Esophagus muscularis mucosa (tissue), 4 donors: ENCODE measurements around the gene SYT11.
"Not testable (repeated sequence)": the region's sequence is repeated elsewhere in the genome, so short reads cannot be mapped to it uniquely, and the experiment has no call there.

Experiments
- EP300 ChIP-seq: sonication (generic); formaldehyde crosslinking; IDR thresholded peaks from one replicate; pipeline ENCODE4 v1.6.1; 2017; ENCODE audit warnings: antibody characterized with exemption
- POLR2A ChIP-seq: fragments of 450-650 bp; IDR thresholded peaks from one replicate; pipeline ENCODE4 v1.6.1; 2017; ENCODE audit warnings: antibody characterized with exemption, moderate library complexity, mild to moderate bottlenecking, low read depth
- POLR2AphosphoS5 ChIP-seq, 2 donors: sonication (generic); formaldehyde crosslinking; IDR thresholded peaks; one replicate each; pipeline ENCODE4 v1.6.1; 2017; ENCODE audit warnings: antibody characterized with exemption in 2 of 2
- TF ChIP-seq, protein P1 (sequence below), 3 experiments: fragments of 200-600 bp in 2 of 3; fragments of 450-650 bp in 1 of 3; sonication (generic) in 2 of 3; IDR thresholded peaks; one replicate each; pipeline ENCODE4 v1.5.1; 2017 to 2019; ENCODE audit warnings: antibody characterized with exemption in 3 of 3, mild to moderate bottlenecking in 2 of 3, moderate library complexity in 1 of 3

GRCh38 chr1:155834927-155835399 lies 24.4 kb upstream of the SYT11 start:
- TF ChIP-seq, protein P1, sequence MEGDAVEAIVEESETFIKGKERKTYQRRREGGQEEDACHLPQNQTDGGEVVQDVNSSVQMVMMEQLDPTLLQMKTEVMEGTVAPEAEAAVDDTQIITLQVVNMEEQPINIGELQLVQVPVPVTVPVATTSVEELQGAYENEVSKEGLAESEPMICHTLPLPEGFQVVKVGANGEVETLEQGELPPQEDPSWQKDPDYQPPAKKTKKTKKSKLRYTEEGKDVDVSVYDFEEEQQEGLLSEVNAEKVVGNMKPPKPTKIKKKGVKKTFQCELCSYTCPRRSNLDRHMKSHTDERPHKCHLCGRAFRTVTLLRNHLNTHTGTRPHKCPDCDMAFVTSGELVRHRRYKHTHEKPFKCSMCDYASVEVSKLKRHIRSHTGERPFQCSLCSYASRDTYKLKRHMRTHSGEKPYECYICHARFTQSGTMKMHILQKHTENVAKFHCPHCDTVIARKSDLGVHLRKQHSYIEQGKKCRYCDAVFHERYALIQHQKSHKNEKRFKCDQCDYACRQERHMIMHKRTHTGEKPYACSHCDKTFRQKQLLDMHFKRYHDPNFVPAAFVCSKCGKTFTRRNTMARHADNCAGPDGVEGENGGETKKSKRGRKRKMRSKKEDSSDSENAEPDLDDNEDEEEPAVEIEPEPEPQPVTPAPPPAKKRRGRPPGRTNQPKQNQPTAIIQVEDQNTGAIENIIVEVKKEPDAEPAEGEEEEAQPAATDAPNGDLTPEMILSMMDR (IDR thresholded peaks at IDR 0.05), result not testable (repeated sequence)
- TF ChIP-seq POLR2A; POLR2AphosphoS5 (IDR thresholded peaks at IDR 0.05); EP300: not testable (repeated sequence)
